GM21390 (cell line): Measurements from ENCODE around the gene DNAJC6.
"Not testable (repeated sequence)": the region's sequence is repeated elsewhere in the genome, so short reads cannot be mapped to it uniquely, and the experiment has no call there.

Source experiments
- ATAC-seq: cut with Tn5 transposase; IDR thresholded peaks from one replicate; pipeline ENCODE4 v1.9.1; 2021; ENCODE audit not compliant: unreplicated experiment

Gene DNAJC6

DNA sequence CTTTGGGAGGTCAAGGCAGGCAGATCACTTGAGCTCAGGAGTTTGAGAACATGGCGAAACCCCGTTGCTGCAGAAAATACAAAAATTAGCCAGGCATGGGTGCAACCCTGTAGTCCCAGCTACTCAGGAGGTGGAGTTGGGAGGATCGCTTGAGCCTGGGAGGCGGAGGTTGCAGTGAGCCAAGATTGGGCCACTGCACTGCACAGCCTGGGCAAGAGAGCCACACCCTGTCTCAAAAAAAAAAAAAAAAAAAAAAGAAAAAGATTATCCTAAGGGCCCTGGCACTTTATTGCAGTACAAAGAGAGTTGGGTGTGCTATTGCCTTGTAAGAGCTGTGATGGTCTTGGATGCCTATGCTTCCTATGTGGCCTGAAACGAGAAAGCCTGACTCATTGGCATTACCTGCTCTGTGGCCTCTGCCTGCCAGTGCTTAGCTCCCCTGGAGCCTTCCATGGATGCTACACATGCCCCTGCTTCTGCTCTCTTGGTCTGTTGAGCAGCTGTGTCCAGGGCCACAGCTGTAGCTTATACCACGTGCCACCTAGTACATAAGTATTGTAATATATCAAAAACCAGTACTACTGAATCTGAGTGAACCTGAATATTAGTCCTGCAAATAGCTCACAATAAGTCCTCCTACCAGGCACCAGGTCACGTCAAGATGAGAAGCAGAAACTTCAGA, 45.8 kb downstream of the DNAJC6 start:
- no peak for ATAC-seq

DNA sequence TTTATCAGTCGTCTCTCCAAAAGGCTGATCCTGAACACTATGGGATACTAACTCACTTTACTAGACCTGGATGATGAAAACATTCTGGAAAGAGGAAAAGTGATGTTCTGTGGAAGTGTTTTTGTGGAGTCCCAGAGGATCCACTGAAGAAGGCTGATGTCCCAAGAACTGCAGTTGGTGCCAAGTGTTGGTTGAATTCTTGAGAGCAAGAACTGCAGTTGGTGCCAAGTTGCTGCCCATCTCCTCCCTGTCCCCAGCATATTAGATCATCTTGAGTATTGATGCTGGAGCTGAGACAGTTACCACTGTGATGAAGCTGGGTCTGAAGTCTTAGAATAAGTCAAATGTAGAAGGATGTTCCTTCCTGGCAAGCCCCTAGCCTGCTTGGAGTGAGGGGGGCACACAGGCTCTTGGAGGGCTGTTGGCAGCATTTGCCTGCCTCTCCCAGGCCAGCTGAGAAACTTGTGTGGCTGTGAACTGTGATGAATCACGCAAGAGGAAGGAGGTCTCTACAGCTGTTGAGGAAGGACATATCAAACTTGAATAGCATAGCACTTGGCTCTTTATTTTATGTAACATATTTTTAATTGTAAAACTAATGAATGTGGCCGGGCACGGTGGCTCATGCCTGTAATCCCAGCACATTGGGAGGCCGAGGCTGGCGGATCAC, 48.1 kb downstream of the DNAJC6 start:
- no peak for ATAC-seq

DNA sequence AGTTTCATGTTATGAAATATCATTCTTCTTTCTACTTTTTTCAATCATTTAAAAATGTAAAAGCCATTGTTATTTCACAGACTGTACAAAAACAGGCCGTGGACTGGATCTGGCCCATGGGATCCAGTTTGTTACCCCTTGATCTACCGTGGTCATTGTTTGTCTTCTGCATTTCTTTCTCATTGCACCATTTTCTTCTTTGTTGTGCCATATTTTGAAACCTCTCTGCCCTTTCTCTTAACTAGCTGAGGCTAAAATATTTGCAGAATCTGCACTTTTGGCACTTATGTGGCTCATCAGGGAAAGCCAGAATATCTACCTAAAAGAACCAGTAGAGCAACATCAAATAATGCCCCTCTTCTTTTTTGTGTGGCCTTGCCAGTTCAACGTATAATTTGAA, 50.5 kb downstream of the DNAJC6 start:
- no peak for ATAC-seq

DNA sequence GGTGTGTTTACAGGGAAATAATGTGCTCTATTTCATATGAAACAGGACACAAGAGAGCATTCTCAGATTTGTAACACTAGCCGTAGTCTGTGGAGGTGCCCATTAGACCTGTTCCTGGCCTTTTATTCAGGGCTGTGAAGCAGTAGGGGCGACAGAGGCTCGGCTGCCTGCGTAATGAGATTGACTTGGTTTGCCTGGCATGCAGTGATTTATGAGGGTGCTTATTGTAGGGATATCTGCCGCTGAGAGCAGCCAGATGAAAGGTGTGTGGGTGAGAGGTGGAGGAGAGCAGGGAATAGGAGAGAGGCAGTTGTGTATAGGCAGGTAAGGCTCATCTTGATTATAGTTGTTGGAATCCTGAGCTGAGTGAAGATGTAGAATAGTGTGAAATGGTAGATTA, 51.3 kb downstream of the DNAJC6 start:
- no peak for ATAC-seq

DNA sequence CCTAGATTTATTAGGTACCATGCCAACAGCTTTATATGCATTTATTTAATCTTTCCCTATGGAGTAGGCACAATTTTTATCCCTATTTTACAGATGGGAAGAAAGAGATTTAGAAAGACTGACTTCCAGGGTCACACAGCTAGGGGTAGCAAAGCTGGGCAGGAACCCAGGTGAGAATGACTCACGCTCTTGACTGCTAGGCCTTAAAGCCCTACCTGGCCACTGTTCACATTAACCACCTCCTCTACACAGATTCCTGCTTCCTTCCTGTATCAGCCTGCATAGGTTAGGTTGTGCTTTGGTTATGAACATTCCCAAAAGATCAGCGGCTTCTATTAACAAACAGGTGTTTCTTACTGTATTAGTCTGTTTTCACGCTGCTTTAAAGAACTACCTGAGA, 53.2 kb downstream of the DNAJC6 start:
- no peak for ATAC-seq

DNA sequence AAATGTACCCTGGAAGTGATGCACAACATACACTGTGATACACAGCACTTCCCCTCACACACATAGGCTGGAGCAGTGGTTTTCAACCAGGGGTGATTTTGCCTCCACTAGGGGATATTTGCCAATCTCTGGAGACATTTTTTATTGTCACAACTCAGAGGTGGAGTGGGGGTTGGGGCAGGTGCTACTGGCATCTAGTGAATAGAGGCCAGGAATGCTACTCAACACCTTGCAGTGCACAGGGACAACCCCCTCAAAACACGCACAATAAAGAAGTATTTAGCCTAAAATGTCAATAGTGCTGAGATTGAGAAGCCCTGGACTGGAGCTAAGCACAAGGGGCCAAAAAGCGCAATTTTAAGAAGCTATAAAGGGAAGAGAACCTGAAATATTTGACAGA, 54.1 kb downstream of the DNAJC6 start:
- no peak for ATAC-seq

DNA sequence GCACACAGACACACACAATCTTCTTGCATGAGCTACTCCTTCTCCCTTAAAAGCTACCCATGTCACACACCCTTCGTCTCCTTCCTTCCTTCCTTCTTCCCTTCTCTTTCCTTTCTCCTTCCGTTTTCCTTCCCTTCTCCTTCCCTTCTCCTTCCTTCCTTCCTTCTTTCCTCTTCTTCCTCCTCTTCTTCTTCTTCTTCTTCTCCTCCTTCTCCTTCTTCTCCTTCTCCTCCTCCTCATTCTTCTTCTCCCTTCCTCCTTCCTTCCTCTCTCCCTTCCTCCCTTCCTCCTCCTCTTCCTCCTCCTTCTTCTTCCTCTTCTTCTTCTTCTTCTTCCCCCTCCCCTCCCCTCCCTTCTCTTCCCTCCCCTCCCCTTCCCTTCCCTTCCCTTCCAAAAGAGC, 59.1 kb downstream of the DNAJC6 start:
- ATAC-seq = no peak

DNA sequence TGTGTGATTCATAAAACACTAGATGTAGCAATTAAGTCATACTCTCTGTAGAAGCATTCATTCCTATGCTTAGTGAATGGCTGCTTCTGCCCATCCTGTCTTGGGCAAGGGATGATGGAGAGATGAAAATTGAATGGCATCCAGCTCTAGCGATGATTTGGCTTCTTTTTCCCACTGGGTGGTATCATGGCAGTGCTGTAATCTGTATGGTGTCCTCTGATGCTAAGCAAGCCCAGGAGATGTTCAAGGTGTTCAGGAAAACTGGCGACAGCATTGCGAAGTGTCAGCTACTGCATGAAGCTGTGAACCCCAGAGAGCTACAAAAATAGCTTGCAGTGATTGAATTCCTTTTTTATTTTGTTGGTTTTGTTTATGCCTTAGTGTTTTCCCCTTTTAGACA, 62.2 kb downstream of the DNAJC6 start:
- no peak for ATAC-seq

DNA sequence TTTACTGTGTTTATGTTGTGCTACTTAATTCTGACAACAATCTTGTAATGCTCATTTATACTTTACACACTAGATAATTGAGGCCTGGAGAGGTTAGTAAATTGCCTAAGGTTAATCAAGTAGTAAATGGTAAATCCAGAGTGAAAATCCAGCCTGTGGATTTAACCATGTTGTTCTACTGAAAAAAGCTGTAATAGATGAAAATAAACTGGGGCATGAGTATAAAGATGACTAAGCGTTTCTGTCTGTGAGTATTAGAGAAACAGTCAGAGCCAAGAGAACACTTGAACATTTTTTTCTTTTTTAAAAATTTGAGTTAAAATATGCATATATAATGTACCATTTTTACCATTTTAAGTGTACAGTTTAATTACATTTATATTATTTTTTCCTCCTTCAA, 63.2 kb downstream of the DNAJC6 start:
- no peak for ATAC-seq

DNA sequence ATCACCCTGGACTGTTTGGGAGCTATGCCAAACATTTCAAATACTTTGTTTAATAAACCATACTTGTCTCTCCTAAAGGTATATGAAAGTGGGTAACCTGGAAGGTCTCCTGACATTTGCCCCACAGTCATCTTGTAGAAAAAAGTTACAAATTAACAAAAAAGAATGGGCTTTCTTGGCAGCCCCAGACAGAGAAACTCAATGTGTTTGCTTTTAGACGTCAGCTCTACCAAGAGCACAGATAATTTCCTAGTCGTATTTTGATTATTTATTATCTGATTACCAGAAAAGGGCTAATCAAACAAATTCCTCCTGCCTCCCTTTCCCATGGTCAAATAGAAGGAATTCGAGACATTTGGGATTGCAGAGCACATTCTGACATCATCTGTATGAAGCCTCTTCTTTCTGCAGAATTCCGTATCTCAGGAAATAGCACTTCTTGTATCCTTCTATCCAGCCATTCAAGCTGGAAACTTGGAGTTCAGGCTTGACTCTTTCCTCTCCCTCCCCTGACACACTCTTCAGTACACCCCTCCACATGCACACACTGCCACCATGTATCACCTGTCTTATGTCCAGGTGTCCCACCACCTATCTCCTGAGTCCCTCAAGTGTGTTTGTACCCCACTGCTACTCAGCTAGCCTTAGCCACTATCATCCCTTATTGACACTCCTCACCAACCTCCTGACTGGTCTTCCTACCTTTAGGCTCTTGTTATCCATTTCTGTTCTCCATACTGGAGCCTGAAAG, 68.3 kb downstream of the DNAJC6 start:
- no peak for ATAC-seq

DNA sequence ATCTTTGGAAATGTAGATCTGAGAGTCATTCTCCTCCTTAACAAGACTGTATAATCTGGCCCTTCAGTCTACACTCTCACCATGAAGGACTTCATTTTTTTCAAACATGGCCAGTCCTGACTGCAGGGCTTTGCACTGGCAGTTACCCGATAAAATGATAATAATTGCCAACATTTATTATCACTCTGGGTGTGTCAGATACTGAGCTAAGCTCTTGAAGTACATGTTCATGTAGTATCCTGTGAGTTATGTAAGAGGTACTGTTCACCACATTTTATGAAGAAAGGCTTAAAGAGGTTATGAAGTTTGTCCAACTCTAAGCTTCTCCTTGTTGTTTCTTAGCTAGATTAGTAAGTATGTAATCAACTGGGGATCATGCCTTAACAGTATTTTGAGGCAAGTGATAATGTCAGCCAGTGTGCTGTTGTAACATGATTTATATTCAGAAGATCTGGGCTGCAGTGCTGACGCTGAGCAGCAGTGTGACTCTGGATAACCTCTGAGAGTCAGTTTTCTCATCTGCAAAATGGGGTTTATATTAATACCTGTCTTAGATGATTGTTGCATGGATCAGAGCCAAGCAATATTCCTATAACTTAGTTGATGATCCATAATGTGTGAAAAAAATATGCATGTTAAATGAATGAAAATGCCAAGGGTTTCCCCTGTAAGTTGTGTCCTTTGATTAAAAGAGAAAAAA, 69.1 kb downstream of the DNAJC6 start:
- no peak for ATAC-seq

DNA sequence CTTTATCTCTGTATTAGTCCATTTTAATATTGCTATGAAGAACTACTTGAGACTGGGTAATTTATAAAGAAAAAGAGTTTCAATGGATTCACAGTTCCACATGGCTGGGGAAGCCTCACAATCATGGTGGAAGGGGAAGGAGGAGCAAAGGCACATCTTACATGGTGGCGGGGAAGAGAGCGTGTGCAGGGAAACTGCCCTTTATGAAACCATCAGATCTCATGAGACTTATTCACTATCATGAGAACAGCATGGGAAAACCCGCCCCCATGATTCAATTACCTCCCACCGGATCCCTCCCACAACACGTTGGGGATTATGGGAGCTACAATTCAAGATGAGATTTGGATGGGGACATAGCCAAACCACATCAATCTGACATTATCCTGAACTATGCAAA, 75.1 kb downstream of the DNAJC6 start:
- ATAC-seq = not testable (repeated sequence)

DNA sequence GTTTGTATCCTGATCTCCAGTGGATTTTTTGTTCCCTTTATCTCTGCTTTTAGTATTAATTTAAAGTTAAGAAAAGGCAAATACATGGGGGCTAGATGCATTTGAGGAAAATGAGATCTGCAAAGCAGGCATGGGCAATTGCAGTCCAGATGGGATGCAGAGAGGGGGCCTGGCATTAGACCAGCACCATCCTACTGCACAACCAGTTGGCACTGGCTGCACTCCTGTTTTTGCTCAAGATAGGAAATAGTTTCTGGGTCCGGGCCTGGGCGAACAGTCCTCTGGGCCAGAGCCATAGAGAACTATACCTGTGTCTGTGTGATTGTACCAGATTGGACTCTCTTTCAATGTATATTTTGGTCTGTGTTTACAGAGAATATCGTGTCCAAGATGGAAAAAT, 77.1 kb downstream of the DNAJC6 start:
- no peak for ATAC-seq

DNA sequence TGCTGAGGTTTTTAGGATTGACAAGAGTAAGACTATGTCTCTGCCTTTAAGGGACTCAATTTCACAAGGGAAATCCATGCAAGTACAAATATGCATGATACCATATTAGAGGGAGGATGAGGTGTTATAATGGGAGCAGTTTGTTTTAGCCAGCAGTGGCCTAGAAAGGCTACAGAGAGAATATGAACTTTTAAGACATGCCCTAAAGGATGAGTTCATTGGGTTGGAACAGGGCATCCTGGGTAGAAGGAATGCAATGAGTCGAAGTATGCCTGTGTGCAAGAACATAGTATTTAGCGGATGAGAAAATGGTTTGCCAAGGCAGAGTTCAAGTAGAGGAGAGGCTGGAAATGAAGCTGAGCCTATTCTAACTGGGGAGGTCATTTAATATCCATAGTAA, 78.5 kb downstream of the DNAJC6 start:
- ATAC-seq = no peak

DNA sequence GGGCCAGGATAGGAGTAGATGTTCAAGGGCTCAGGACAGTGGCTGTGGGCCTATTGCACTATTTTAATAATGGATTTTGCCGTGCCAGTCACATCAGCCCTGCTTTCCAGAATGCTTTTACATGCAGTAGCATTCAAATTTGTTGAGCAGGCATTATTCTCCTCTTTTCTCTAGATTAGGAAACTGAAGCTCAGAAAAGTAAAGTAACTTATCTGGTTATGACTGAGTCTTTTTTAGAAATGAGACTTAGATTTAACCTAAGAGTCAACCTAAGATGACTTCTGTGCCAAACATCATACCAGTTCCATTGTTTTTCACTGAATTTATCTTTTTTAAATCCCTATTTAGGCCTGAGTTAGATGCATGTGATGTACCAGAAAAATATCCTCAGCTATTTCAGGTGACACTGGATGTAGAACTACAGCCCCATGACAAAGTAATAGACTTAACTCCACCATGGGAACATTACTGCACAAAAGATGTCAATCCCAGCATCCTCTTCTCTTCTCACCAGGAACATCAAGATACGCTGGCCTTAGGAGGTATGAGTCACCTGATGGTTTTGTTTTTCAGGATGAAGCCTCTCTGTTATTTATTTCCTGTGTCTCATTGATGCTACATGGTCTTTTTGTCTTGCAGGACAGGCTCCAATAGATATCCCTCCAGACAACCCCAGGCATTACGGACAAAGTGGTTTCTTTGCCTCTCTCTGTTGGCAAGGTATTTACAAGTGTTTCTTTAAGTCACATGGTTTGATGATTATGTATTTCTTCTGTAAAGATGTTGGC, 79.8 kb downstream of the DNAJC6 start:
- ATAC-seq = no peak

DNA sequence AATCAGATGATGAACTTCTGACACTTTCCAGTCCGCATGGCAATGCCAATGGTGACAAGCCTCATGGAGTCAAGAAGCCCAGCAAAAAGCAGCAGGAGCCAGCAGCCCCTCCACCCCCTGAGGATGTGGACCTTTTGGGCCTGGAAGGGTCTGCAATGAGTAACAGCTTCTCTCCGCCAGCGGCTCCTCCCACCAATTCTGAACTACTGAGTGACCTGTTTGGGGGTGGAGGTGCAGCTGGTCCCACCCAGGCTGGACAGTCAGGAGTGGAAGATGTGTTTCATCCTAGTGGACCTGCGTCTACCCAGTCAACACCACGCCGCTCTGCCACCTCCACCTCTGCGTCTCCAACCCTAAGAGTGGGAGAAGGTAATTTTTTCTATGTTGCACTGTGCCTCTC, 83.2 kb downstream of the DNAJC6 start:
- no peak for ATAC-seq

DNA sequence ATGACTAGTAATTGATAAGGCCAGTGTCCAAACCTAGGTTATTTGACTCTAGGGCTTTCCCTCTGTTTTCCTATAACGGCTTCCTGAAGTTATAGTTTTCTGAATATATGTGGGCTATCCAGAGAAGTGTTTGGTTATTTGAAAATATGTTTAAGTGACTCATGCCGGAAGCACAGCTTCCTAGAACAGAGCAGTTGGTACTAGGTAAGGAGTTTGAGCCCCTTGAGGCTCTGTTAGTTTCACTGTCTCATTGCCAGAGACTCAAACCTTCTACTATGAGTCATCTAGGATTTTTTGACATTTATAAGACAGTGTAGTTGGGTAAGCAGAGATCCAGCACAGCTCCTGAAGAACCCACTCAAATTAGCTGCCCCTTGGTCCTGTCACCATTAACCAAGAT, 84.0 kb downstream of the DNAJC6 start:
- peak; percentile 87 for ATAC-seq

DNA sequence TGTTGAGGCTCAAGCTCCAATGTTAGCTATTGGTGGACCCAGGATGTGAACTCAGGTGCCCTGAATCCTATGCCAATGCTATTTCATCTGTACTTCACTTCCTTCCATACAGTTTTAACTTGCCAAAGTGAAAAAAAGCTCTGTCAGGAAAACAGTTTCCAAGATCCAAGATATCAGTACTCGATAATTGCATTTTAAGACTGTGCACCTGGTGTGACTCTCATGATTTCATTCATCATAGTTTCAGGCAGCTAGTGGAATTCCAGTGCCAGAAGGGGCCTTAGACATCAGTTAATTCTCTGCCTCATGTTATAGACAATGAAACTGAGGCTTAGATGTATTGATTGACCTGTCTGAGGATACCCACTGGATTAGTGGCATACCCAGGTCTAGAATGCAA, 84.6 kb downstream of the DNAJC6 start:
- no peak for ATAC-seq

DNA sequence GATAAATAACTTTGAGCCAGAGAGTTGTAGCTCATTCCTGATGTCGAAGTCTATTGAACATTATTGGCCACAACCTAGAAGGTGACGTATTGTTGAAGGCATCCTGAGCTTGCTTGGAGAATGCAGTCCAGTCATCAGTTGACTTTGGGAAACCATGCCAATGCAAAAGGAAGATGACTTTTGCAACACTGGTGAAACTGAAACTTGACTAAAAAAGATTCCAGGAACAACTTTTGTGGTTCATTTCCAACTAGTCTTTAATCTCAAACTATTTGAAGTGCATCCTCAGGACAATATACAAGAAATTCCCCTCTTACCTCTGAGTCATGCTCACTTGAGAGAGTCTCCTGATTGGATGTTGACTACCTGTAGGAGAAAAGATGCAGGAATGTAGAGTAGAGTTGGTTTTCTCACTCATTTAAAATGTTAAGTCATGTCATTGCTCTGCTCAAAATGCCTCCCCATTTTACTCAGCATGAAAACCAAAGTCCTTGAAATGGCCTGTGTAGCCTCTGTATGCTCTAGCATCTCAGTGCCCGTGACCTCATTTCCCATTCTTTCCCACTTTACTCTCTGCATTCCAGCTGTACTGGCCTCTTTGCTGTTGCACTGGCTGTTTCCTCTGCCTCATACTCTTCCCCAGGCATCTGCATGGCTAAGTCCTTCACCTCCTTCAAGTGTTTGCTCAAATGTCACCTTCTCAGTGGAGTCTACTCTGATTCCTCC, 86.7 kb downstream of the DNAJC6 start:
- no peak for ATAC-seq

DNA sequence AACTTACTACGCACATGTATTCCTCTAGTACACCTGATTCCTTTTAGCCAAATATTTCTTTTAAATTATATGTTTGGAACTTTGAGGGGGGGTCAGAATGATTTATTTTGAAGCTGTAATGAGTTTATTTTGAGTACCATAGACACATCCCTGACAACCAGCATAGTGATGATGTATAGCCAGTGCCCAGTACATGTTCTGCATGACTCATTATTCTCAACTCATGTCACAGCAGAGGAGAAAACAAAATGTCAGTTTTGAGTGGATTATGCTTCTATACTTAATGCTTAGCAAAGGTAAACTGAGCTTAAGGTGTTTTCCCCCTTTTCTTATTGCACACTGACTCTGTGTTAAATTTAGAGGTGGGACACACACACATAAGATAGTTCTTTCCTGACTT, 88.7 kb downstream of the DNAJC6 start:
- ATAC-seq = no peak
